ENCODE measurements around the gene SMG1.
"Not testable (repeated sequence)": the region's sequence is repeated elsewhere in the genome, so short reads cannot be mapped to it uniquely, and the experiment has no call there.

The SMG1 gene

DNA sequence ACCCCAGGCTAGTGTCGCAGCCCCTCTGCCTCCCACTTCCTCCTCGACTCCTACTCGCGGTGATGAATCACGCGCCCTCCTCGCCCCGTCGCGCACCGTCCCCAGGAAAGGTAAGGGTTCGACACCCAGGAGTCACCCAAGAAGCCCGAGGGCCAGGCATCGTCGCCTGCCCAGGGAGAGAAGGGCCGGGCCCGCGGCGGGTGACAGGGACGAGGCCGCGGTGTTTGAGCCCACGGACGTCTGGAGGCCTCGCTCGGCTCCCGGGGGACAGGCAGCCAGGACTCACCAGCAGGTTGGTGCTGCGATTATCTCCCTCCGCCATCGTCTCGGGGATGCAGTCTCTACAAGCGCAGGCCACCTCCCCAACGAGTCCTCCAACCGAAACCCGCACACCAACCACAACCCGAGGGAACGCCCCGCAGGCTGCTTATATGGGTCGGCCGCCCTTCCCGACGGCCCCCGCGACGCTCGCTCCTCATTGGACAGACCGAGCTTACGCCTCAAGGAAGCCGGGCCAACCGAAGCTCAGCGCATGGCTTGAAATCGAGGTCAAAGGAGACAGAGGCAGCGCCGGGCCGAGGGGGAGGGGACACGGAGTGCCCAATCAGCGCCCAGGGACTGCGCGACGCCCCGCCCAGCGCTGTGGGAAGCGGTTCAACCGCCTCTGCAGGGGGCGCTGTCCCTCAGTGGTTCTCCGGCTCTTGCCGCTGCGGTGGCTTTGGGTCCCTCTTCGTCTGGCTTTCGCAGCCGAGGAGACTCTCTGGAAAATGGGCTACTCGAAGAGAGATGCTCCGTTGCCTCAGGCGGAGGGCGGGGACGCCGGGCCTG is 124.8 kb downstream of the SMG1 start, which contains the start of gene ARL6IP1:
TSS of gene ARL6IP1 (minus strand) at position 405 of the 828 bp plus-strand sequence. CDS start at position 322, 83 bp downstream.
- DNase-seq (ENCODE audit: low read depth in 2 of 2, low spot score in 1 of 2) = peak; percentile 95 to 97

DNA sequence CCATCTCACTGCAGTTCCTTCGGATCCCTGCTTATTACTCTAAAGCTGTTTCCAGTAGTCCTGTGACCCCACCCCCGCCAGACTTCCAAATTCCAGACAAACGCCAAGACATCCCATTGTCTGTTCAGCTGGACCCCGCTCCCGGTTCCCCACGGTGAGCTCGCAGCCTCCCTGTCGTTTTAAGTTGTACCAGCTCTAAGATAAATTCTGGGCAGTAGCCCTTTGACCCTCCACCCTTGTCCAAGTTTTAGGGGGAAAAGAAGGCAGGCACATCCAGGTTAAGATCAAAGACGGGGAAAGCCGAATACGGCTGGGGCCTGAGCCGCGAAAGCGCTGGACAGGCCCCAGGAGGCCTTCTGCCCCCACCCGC is 125.4 kb downstream of the SMG1 start:
- DNase-seq (ENCODE audit: low read depth in 2 of 2, low spot score in 1 of 2) = no peak

DNA sequence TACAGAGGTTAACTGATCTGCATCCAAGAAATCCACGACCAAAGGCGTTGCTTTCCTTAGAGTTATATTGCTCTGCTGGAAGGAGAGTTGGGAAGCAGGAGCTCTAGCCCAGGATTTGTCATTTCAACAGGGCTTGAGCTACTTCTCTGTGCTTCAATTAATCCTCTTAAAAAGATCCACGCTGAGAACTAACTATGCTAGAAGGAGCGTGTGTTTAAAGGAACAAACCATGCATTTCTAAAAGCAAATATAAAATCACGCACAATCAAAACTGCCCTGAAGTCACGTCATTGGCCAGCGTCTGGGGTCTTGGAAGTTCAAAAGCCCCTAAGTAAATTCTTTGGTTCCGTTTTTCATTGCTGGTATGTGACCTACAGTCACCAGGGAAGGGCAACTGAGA is 125.9 kb downstream of the SMG1 start:
- no peak for DNase-seq (ENCODE audit: low read depth in 2 of 2, low spot score in 1 of 2)

DNA sequence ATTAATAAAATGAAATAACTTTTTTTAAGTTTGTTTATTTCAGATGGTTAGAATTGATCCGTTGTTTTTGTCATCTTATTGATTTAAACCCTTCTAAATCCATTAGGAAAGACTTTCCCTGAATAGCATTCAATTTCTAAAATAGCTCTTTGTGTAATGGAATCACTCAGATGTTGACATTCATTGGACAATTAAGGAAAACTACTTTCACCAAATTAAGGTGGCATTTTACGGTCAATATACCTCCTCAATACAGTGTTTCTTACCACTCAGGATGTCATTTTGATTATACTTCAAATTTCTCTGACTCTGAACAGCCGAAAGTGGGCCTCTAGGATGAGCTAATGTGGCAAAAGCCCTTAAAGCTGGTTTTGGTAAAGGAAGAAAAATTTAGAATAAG is 126.7 kb downstream of the SMG1 start:
- no peak for DNase-seq (ENCODE audit: low read depth in 2 of 2, low spot score in 1 of 2)

DNA sequence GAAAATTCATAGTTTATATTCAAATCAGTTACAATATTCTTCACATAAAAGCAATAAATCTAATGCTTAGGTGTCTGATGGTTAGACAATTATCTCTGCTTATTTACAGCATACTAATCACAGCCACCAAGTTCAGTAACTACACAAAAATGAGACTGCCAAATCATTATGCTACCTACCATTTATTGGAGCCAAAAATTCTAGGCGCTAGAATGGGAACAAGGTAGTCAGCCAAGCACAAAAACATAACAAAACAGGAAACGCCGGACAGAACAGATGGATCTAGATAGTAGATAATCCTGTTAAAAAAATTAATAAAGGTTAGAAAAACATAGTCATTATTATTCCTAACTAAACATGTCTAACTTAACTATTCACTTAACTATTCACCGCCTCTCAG is 128.5 kb downstream of the SMG1 start:
- no peak for DNase-seq (ENCODE audit: low read depth in 2 of 2, low spot score in 1 of 2)

DNA sequence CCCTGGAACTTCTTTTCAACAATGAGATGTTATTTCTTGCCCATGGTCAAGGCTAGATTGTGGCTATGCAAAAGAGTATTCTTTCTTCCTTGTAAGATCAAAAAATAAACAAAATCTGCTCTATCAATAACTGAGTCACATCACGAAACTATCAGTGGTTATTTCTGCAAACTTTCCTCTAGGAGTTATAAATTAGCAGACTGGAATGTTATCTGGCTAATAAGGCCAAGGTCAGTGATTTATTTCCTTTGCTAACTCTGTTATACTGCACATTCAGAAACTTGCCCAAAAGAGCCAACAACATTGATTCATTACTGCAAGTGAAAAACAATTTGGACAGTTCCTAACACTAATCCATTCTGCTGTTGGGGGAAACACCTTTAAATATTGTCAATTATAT is 129.8 kb downstream of the SMG1 start:
- no peak for DNase-seq (ENCODE audit: low read depth in 2 of 2, low spot score in 1 of 2)

DNA sequence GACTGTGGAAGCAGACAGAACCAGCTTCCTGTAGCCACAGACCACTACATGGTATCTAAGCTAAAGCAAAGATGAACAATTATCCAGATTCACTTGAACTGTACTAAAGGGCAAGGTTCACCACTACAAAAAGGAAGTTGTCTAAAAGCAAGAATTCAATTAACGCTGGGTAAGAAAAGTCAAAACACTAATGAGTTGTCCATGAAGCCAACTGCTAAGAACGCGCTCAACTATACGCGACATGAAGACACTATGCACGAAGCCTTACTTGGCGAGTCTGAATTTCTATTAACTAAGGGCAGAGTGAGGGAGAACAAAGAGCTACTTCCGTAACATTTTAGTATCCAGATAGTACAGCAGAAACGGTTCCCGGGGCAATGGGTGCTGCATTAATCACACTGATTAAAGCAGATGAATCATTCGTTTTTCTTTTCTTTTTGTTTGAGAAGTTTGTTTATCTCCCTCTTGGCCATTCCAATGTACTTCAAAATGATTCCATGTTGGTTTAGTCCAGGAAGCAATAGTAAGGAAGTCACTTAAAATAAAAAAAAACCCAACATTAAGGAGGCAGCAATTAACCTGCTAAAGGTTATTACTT is 133.3 kb downstream of the SMG1 start:
- DNase-seq (ENCODE audit: low read depth in 2 of 2, low spot score in 1 of 2) = no peak

DNA sequence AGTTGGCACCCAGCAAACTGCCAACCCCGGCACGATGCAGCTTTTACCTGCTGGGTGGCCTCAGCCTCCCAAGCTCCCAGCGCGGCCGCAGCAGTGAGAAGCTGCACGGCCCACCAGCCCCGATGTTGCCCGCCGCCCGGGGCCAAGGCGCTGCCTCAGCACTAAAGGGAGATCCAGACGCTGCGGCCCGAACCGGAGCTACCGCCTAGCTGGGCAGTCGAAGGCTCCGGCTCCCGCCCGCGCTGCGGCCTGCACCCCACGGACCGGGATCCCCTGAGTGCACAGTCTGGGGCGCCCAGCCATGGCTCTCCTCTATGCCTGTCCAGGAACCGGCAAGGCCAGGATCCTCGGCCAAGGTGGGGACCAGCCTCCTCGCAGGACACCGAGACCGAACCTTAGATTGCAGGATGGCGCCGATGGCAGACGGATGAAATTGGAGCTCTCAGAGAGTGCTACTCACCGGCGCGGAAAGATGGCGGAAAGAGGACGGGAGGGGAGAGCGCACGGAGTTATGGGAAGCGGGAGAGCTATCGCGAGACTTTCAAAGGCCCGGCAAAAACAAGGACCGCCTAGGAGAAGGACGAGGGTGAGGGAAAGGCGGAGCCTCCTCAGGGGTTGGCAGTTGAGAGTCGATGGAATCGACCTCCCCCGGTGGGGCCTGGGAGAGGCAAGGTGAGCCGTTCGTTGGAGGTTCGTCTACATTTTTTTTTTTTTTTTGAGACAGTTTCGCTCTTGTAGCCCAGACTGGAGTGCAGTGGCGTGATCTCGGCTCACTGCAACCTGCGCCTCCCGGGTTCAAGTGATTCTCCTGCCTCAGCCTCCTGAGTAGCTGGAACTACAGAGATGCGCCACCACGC is 136.1 kb downstream of the SMG1 start, which contains the start of gene RPS15A:
TSS of gene RPS15A (minus strand) at position 485 of the 857 bp plus-strand sequence. CDS start 1,221 bp downstream, outside the sequence.
- peak; percentile 75 to 83 for DNase-seq (ENCODE audit: low read depth in 2 of 2, low spot score in 1 of 2)

DNA sequence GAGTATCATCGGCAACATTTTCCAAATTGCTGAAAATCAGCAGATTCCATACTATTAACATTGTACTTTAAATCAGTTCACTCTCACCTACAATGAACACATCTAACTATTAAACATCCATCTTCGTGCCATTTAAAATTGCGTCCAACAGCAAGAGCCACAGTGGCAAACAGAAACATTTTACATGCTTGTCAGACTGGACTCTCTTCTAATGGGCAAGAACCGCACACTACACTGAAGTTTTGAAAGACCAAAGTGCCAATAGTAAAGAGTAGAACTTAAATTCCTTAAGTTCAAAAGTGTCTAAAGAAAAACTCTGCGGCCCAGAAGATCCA is 136.7 kb downstream of the SMG1 start:
- no peak for DNase-seq (ENCODE audit: low read depth in 2 of 2, low spot score in 1 of 2)

DNA sequence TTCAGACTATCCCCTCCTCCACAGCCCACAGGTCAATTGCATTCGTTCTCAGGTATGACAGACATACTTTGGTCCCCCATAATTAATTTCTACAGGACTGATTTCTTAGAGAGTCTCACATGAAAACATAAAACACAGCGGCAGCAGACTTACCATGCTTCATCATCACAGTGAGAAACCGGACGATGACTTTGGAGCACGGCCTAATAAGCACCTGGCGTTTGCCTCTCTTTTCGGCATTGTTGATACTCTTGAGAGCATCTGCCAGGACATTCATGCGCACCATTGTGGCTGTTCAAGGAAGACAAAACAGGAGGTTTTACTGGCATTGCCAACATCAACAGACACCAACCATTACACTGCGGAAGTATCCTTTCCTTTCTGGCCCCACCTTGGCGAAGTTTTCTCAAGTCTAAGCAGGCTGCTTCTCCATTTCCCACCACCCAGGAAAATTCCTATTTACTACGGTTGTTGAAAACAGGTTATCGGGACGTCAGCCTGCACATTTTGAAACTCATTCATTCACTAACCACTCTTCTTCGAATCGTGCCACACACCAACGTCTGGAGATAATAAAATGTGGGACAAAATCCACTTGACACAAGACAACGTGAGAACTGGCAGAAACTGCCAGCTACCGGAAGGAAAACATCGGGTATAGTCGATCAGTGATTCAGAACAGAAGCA is 137.2 kb downstream of the SMG1 start:
- no peak for DNase-seq (ENCODE audit: low read depth in 2 of 2, low spot score in 1 of 2)

DNA sequence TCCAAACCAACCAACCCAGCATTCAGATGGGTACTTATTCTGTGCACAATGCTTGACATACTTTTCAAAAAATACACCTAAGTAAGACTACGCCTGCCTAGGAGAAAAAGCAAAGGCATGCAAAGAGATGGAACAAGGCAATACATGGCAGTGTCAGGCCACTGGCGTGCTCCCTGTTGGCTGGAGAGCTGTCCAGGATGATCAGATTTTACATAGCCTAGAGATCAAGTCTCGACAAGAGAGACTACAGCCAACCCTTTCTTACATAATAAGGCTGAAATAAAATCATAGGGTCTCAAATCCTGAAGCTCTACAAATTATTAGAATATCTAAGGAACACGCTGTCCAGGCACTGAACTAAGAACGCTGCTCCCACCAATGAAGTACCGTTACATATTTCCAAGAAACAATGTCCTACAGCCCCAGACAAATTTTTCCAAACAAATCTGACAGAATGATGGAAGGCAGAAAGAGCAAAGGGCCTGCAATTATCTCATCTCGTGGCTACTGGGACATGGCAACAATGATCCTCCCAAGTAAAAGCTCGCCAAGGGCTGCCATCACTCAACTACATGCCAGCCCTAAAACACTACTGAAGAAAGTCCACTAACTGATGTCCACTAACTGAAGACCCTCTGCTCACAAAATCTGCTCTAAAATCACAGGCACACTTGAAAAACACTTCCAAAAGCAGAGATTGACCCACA is 141.1 kb downstream of the SMG1 start:
- DNase-seq (ENCODE audit: low read depth in 2 of 2, low spot score in 1 of 2) = no peak

DNA sequence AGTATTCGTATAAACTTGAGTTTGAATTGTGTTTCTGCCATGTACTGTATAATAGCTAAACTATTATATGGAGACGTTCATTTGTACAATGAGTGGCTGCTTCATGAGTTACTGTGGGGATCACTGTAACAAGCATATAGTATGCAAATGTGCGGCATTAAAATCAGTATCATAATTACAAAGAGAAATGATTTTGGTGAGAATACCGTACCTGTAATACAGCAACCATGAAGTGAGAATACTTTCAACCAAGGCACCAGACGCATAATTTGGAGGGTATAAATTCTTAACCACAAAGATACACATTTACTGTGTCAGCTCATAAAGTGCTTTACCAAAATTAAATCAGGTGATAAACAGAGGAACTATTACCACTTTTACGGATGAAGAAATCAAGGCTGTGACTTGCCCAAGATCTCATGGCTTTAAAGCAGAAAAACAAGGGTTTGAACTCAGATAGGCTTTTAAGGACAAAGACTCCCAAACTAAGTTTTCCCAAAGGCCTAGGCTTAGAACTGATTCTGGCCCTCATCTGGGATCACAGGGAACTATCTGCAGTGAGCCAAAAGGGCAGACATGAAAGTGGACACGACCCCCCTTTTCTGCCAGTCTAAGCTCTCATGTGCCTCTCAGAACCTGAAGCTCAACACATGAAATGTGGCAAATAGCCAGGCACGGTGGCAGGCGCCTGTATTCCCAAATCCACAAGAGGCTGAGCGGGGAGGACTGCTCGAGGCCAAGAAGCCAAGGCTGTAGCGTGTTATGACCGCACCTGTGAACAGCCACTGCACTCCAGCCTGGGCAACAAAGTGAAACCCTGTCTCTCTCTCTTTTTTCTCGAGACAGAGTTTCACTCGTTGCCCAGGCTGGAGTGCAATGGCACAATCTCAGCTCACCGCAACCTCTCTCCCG is 142.5 kb downstream of the SMG1 start:
- DNase-seq (ENCODE audit: low read depth in 2 of 2, low spot score in 1 of 2) = no peak

DNA sequence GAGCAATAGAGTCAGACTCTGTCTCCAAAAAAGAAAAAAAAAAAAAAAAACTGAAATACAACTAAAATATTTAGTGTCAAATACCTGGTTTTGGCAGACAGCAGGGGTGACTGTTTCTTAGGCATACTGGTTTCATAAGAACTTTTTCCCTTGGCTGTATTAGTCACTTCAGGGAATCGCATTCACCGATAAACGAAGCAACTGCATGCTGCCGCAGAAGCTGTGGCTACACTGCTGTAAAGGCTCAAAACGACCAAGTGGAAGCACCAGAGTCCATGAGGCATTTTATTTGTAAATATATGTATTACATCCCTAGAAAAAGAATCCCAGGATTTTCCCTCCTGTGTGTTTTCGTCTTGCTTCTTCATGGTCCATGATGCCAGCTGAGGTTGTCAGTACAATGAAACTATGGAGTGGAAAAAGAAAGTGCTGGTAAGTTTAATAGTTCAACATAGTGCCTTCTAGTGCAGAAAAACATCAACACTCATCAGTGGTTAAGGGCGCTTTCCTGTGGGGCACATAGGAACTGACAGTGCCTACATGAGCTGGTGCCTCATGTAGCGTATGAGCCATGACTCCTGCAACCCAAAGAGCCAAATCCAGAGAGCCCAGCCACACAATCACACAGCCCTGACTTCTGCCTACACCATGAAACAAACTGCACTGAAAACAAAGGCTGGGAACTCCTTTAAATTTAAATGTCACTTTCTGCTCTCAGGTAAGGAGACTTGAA is 143.3 kb downstream of the SMG1 start:
- no peak for DNase-seq (ENCODE audit: low read depth in 2 of 2, low spot score in 1 of 2)

DNA sequence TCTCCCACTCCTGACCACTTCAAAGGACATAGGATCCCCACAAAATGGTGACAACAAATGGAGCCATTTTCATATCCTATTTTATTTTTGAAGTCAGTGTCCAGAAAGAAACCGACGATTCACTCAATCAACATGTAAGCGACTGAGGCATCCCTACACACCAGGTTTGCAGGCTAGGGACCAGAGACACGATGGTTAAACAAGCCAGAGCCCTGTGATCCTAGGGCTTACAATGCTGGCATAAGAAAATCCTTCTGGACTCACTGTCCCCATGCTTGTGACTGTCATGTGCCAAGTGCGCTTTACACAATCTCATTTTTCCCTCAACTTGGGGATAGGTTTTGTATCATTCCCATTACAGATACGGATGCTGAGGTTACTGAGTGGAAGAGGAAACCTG is 145.0 kb downstream of the SMG1 start:
- DNase-seq (ENCODE audit: low read depth in 2 of 2, low spot score in 1 of 2) = not testable (repeated sequence)

DNA sequence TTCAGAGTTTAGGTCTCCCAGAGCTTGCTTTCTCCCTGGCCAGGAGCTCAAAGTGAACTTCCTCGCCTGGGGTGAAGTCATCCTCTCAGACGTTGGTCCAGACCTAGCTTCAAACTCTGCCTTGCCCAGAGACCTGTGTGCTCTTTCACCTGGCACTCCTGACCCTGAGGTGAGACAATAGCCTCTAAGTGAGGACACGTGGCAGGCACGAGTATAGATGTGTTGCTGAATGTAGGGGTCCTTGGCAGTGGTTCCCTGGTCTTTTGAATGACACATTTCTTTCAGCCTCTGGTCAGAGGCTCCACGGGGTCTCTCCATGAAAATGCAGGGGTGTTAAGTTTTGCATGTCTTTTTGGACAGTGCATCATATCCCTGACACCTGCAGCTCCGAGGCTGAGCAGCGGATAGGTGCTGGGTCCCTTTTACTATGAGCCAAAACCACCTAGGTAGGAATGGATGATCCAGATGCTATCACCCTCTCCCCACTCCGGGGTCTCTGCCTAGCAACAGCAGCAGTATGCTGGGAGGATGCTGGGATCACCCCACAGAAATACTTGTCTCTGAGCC is 145.7 kb downstream of the SMG1 start:
- not testable (repeated sequence) for DNase-seq (ENCODE audit: low read depth in 2 of 2, low spot score in 1 of 2)

DNA sequence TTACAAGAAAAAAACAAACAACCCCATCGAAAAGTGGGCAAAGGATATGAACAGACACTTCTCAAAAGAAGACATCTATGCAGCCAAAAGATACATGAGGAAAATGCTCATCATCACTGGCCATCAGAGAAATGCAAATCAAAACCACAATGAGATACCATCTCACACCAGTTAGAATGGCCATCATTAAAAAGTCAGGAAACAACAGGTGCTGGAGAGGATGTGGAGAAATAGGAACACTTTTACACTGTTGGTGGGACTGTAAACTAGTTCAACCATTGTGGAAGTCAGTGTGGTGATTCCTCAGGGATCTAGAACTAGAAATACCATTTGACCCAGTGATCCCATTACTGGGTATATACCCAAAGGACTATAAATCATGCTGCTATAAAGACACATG is 148.5 kb downstream of the SMG1 start:
- not testable (repeated sequence) for DNase-seq (ENCODE audit: low read depth in 2 of 2, low spot score in 1 of 2)

DNA sequence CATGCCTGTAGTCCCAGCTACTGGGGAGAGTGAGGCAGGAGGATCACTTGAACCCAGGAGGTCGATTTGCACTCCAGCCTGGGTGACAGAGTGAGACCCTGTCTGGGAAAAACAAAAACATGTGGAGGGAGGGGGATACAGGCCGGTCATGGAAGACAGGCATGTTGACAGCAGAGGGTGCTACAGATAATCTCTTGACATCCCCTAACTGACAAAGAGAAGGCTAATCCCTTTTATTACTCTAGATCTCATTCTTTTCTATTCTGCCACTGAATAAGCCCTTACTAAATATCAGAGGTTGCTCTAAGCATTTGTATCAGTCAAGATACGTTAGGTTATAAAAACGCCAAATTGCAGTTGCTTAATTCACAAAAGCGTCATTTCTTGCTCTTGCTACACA is 149.9 kb downstream of the SMG1 start:
- DNase-seq (ENCODE audit: low read depth in 2 of 2, low spot score in 1 of 2) = not testable (repeated sequence)

DNA sequence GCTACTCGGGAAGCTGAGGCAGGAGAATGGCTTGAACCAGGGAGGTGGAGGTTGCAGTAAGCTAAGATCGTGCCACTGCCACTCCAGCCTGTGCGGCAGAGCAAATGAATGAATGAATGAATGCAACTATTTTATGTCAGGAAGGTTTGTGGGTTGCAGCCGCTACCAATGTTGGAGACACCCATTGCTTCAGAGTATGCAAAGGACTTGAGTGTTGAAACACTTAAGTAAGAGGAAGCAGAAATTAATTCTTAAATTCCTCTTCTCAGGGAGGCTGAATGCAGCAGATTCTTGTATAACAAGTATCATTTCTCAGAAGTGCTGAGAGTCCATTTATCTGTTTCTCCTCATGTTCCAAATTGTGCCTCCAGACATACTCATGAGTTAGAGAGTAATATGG is 151.6 kb downstream of the SMG1 start:
- not testable (repeated sequence) for DNase-seq (ENCODE audit: low read depth in 2 of 2, low spot score in 1 of 2)

Measured in stimulated activated CD8-positive, alpha-beta memory T cell treated with anti-CD3 and anti-CD28 coated beads, Interleukin-4, amount 100 ng/mL, for 1 hour (primary cell).